Neuronal stem cell (in vitro differentiated cells): ENCODE data around the gene HS2ST1.

ENCODE experiments used
- DNase-seq: peaks from one replicate; pipeline ENCODE4 v3.0.0-alpha.2; 2013; ENCODE audit warnings: low spot score
- H2AFZ ChIP-seq: one replicate; pipeline ENCODE4 v1.6.1; 2013; ENCODE audit warnings: mild to moderate bottlenecking, low read length, inconsistent platforms
- H2AK5ac ChIP-seq: 2 replicates; pipeline ENCODE4 v1.6.1; 2013; ENCODE audit warnings: low read depth, mild to moderate bottlenecking, inconsistent platforms, low read length, moderate library complexity, mixed read lengths
- H2BK120ac ChIP-seq: 2 replicates; pipeline ENCODE4 v1.6.1; 2013; ENCODE audit warnings: low read depth, mild to moderate bottlenecking, inconsistent platforms, low read length, moderate library complexity, mixed read lengths
- H2BK12ac ChIP-seq: one replicate; pipeline ENCODE4 v1.6.1; 2013; ENCODE audit warnings: low read length, inconsistent platforms
- H2BK15ac ChIP-seq: 2 replicates; pipeline ENCODE4 v1.6.1; 2013; ENCODE audit warnings: mild to moderate bottlenecking, low read length, inconsistent platforms, mixed read lengths
- H2BK5ac ChIP-seq: one replicate; pipeline ENCODE4 v1.6.1; 2013; ENCODE audit warnings: inconsistent platforms, mild to moderate bottlenecking, low read length, moderate library complexity
- H3K14ac ChIP-seq: one replicate; pipeline ENCODE4 v1.6.1; 2013; ENCODE audit warnings: low read length, inconsistent platforms
- H3K18ac ChIP-seq: 2 replicates; pipeline ENCODE4 v1.6.1; 2013; ENCODE audit warnings: low read length, inconsistent platforms
- H3K23ac ChIP-seq: 2 replicates; pipeline ENCODE4 v1.6.1; 2013; ENCODE audit warnings: low read depth, mild to moderate bottlenecking, mixed read lengths, low read length, inconsistent platforms; ENCODE audit not compliant: poor library complexity
- H3K27ac ChIP-seq: replicated peaks from 3 replicates; pipeline ENCODE4 v1.5.1; 2013; ENCODE audit warnings: low read length, inconsistent platforms
- H3K27me3 ChIP-seq, 3 experiments: 2 replicates each; pipeline ENCODE4 v1.6.1; 2013; ENCODE audit warnings: low read length in 3 of 3, mild to moderate bottlenecking in 2 of 3, inconsistent platforms in 1 of 3, low read depth in 1 of 3, mixed read lengths in 1 of 3, moderate library complexity in 1 of 3; ENCODE audit not compliant: control insufficient read depth in 3 of 3, insufficient read depth in 3 of 3
- H3K36me3 ChIP-seq, 2 donors: replicated peaks in 1 of 2; 2 replicates each; pipeline ENCODE4 v1.6.1; 2013; ENCODE audit warnings: low read length in 2 of 2; ENCODE audit not compliant: control insufficient read depth in 2 of 2, insufficient read depth in 2 of 2
- H3K4ac ChIP-seq: 2 replicates; pipeline ENCODE4 v1.6.1; 2013; ENCODE audit warnings: inconsistent platforms, mild to moderate bottlenecking, low read length, moderate library complexity
- H3K4me1 ChIP-seq, 2 donors: 1 replicate in 1 of 2; 2 replicates in 1 of 2; pipeline ENCODE4 v1.6.1; 2013; ENCODE audit warnings: low read length in 2 of 2, low read depth in 1 of 2; ENCODE audit not compliant: control insufficient read depth in 2 of 2, insufficient read depth in 1 of 2
- H3K4me2 ChIP-seq: one replicate; pipeline ENCODE4 v1.6.1; 2013; ENCODE audit warnings: mild to moderate bottlenecking, low read length, inconsistent platforms; ENCODE audit not compliant: insufficient read depth, poor library complexity, severe bottlenecking
- H3K4me3 ChIP-seq, 2 donors: 2 replicates each; pipeline ENCODE4 v1.5.1; 2013; ENCODE audit warnings: low read length in 2 of 2, mild to moderate bottlenecking in 2 of 2, inconsistent platforms in 1 of 2, moderate library complexity in 1 of 2
- H3K79me1 ChIP-seq: one replicate; pipeline ENCODE4 v1.6.1; 2013; ENCODE audit warnings: low read depth, mild to moderate bottlenecking, inconsistent platforms, low read length, moderate library complexity
- H3K9ac ChIP-seq: one replicate; pipeline ENCODE4 v1.6.1; 2013; ENCODE audit warnings: mild to moderate bottlenecking, low read depth, low read length, inconsistent platforms; ENCODE audit not compliant: poor library complexity
- H3K9me3 ChIP-seq, 2 donors: replicated peaks in 1 of 2; 2 replicates each; pipeline versions ENCODE3 to v1.6.1; 2013; ENCODE audit warnings: low read length in 2 of 2, mild to moderate bottlenecking in 2 of 2, inconsistent platforms in 1 of 2, low read depth in 1 of 2, mixed read lengths in 1 of 2, moderate library complexity in 1 of 2; ENCODE audit not compliant: control insufficient read depth in 2 of 2, insufficient read depth in 1 of 2
- H4K8ac ChIP-seq: one replicate; pipeline ENCODE4 v1.6.1; 2013; ENCODE audit warnings: low read depth, mild to moderate bottlenecking, inconsistent platforms, low read length, moderate library complexity
- H4K91ac ChIP-seq: one replicate; pipeline ENCODE4 v1.6.1; 2013; ENCODE audit warnings: low read length, low read depth, mild to moderate bottlenecking, inconsistent platforms; ENCODE audit not compliant: poor library complexity
- WGBS, 2 donors: extraction: QIAGEN DNeasy Blood & Tissue Kit; methylation state at CpG; one replicate each; pipeline ENCODE4 v1.1.7; 2013; ENCODE audit warnings: missing lambda C conversion rate in 2 of 2, mixed read lengths in 1 of 2; ENCODE audit not compliant: insufficient read length in 2 of 2, insufficient replicate concordance in 1 of 2; ENCODE audit errors: extremely low coverage in 2 of 2; 5-methylcytosine and 5-hydroxymethylcytosine counted together

HS2ST1 gene

DNA sequence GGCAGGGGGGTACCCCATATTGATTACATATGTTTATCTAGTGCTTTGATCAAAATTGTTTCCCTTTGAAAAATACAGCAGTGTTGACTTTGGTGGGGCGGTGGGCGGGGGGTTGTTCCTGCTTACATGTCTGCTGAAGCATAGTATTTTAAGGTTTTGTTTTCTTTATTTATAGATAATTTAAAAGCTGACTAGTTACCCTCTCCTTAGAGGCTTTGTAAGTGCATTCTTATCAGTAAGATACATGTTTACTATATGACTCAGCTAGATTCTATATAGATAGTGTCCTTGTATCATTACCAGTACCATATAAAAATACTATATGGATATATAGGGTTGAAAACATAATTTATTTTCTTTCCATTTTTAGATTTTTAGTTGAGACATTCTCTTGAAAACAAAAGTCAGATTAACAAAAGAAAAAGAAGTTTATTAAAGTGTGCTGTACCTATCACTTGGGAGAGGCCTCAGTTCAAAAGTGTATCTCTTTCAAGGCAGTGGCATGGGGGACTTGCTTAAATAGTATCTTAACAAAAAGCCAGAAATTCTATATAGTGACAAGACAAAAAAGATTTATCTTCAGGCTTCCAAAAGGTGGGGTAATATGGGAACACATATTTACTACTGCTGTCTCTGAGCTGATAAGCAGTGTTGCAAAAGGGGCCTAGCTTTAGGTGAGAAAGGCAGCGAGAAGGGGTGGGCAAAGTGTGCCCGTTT, 79.0 kb downstream of the HS2ST1 start:
- no peak overlapping the region for H3K27ac ChIP-seq
- no peak overlapping the region for H3K4ac ChIP-seq
- H3K79me1 ChIP-seq: no peaks in the 10 kb centered on the region
- H3K9me3 ChIP-seq: no peaks in the 10 kb centered on the region
- H2BK12ac ChIP-seq: no peak overlapping the region
- no CpG with 5 or more reads among the region's 4 CpGs for WGBS, 2 donors
- DNase-seq: no peak
- H3K4me1 ChIP-seq: peaks cover 0 to 2% of the 10 kb centered on the region in 2 donors
- H3K23ac ChIP-seq: no peak overlapping the region
- H2BK5ac ChIP-seq: no peak overlapping the region
- H4K91ac ChIP-seq: no peak overlapping the region
- no peak overlapping the region for H2BK120ac ChIP-seq
- no peak overlapping the region for H3K14ac ChIP-seq
- H3K27me3 ChIP-seq: no peaks in the 10 kb centered on the region
- no peak overlapping the region for H3K4me3 ChIP-seq
- no peak overlapping the region for H2BK15ac ChIP-seq
- no peak overlapping the region for H4K8ac ChIP-seq
- no peak overlapping the region for H2AK5ac ChIP-seq
- H3K36me3 ChIP-seq: peaks cover 0 to 4% of the 10 kb centered on the region in 2 donors
- H3K4me2 ChIP-seq: no peak overlapping the region
- no peak overlapping the region for H3K18ac ChIP-seq
- no peak overlapping the region for H3K9ac ChIP-seq
- no peak overlapping the region for H2AFZ ChIP-seq

DNA sequence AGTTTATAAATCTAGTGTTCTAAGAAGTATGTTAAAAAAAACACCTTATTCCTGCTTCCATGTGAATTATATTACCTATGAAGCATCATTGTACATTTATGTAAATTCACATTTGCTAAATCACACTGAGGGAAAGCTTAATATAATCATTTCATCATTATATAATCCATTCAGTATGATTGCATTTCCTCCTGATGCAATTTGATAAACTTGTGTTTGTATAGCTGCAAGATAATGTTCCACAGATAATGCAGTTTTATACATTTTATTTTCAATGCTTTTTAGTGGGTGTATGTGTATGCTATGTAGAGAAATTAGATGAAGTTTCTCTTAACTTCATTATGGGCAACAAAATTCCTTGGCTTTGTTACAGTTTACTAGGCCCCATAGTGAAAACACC, 79.6 kb downstream of the HS2ST1 start:
- Histone ChIP-seq H3K4me2 (no peak overlapping the region), H3K79me1 (no peaks in the 10 kb centered on the region), H3K9me3 (peaks cover 0 to 3% of the 10 kb centered on the region in 2 donors), H3K27me3 (no peaks in the 10 kb centered on the region), H2AFZ (no peak overlapping the region), H2BK5ac (no peak overlapping the region), H3K4me1 (peaks cover 0 to 2% of the 10 kb centered on the region in 2 donors), H2BK15ac (no peak overlapping the region), H3K4ac (no peak overlapping the region), H3K4me3 (no peak overlapping the region), H3K23ac (no peak overlapping the region), H3K36me3 (peaks cover 0 to 4% of the 10 kb centered on the region in 2 donors), H3K18ac (no peak overlapping the region), H2AK5ac (no peak overlapping the region), H3K14ac (no peak overlapping the region), H4K8ac (no peak overlapping the region), H4K91ac (no peak overlapping the region), H3K27ac (no peak overlapping the region), H2BK12ac (no peak overlapping the region), H2BK120ac (no peak overlapping the region), H3K9ac (no peak overlapping the region)
- DNase-seq: no peak

DNA sequence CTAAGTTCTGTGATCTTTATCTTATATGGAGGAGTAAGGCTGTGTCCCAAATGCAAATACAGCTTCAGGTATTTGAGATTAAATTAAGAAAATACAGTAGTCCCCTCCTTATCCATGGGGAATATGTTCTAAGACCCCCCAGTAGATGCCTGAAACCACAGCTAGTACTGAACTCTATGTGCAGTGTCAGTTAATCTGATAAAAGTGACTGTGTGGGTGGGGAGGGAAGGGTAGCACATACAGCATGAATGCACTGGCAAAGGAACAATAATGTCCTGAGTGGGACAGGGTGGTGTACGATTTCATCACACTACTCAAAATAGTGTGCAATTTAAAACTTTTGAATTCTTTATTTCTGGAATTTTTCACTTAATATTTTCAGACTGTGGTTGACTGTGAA, 83.1 kb downstream of the HS2ST1 start:
- Histone ChIP-seq H3K4me1 (peaks cover 0 to 8% of the 10 kb centered on the region in 2 donors), H3K27me3 (no peaks in the 10 kb centered on the region), H3K14ac (no peak overlapping the region), H3K36me3 (peaks cover 0 to 4% of the 10 kb centered on the region in 2 donors), H3K23ac (no peak overlapping the region), H3K27ac (no peak overlapping the region), H3K18ac (no peak overlapping the region), H4K8ac (no peak overlapping the region), H3K9ac (no peak overlapping the region), H2BK120ac (no peak overlapping the region), H3K79me1 (peaks cover 2% of the 10 kb centered on the region), H2AFZ (no peak overlapping the region), H3K4ac (no peak overlapping the region), H4K91ac (no peak overlapping the region), H2BK15ac (no peak overlapping the region), H2AK5ac (no peak overlapping the region), H2BK5ac (no peak overlapping the region), H3K4me3 (no peak overlapping the region), H2BK12ac (no peak overlapping the region), H3K4me2 (no peak overlapping the region), H3K9me3 (peaks cover 0 to 3% of the 10 kb centered on the region in 2 donors)
- no CpG with 5 or more reads among the region's 1 CpG for WGBS, 2 donors
- no peak for DNase-seq

DNA sequence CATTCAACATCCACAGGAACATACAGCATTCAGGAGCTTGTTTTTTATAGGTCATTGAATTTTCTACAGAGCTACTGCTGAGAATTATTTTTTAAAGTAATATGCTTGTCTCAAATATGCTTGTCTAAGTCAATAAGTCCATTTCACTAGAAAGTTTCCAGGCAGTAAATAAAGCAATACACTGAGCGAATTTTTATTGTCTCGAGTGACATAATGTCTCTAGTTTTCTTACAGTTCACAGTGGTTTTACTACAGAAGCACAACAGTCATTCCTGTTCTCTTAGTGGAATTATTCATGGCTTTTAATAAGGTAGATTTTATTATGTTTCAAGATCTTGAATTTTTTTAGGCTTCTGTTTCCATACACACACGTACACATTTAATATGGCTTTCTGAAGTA, 83.8 kb downstream of the HS2ST1 start:
- no peak overlapping the region for H3K9ac ChIP-seq
- no peak overlapping the region for H2AK5ac ChIP-seq
- H4K8ac ChIP-seq: no peak overlapping the region
- peaks cover 0 to 3% of the 10 kb centered on the region in 2 donors for H3K9me3 ChIP-seq
- peaks cover 0 to 8% of the 10 kb centered on the region in 2 donors for H3K4me1 ChIP-seq
- H3K27me3 ChIP-seq: no peaks in the 10 kb centered on the region
- WGBS, 2 donors: no CpG with 5 or more reads among the region's 3 CpGs
- no peak overlapping the region for H2BK15ac ChIP-seq
- no peak overlapping the region for H2AFZ ChIP-seq
- DNase-seq: no peak
- no peak overlapping the region for H3K14ac ChIP-seq
- H3K36me3 ChIP-seq: no peaks in the 10 kb centered on the region
- no peak overlapping the region for H2BK12ac ChIP-seq
- H3K4me2 ChIP-seq: no peak overlapping the region
- no peak overlapping the region for H3K27ac ChIP-seq
- peaks cover 2% of the 10 kb centered on the region for H3K79me1 ChIP-seq
- H3K4me3 ChIP-seq: no peak overlapping the region
- no peak overlapping the region for H3K18ac ChIP-seq
- H3K23ac ChIP-seq: no peak overlapping the region
- H3K4ac ChIP-seq: no peak overlapping the region
- no peak overlapping the region for H2BK5ac ChIP-seq
- no peak overlapping the region for H4K91ac ChIP-seq
- H2BK120ac ChIP-seq: no peak overlapping the region
